D721Med (cell line): ENCODE data around the gene NKD2.

Experiments used
- DNase-seq: peaks from one replicate; pipeline ENCODE4 v3.0.0; 2011; ENCODE audit warnings: low spot score; ENCODE audit not compliant: insufficient read length
- FAIRE-seq: peaks from 2 replicates; lab custom pipeline; 2011; peaks lifted over from hg19 to GRCh38; lab: Jason Lieb, UNC
- CTCF ChIP-seq: IDR thresholded peaks from 2 replicates; pipeline ENCODE4 v1.5.1; 2012; ENCODE audit warnings: mild to moderate bottlenecking, control low read depth; ENCODE audit not compliant: insufficient read depth; ENCODE audit errors: missing control alignments

Gene NKD2

GRCh38 chr5:1083823-1084605, 75.4 kb downstream of the NKD2 start:
- no peak for DNase-seq
- no peak for FAIRE-seq
- TF ChIP-seq CTCF, result no peak

GRCh38 chr5:1085391-1085790, 76.8 kb downstream of the NKD2 start:
- DNase-seq (no peak), FAIRE-seq (no peak)
- no peak for TF ChIP-seq CTCF

- no peak for DNase-seq
- FAIRE-seq, result no peak
- no peak for TF ChIP-seq CTCF
Measured at GRCh38 chr5:1086137-1086536, 77.5 kb downstream of the NKD2 start.

- FAIRE-seq, result no peak
Measured at GRCh38 chr5:1086871-1087270, 78.3 kb downstream of the NKD2 start.

GRCh38 chr5:1087428-1087827, 78.8 kb downstream of the NKD2 start:
- TF ChIP-seq CTCF, result no peak
- DNase-seq (no peak), FAIRE-seq (no peak)

More at GRCh38 chr5:1086871-1087270, 78.3 kb downstream of the NKD2 start:
- TF ChIP-seq CTCF, result no peak
- no peak for DNase-seq

- DNase-seq (no peak), FAIRE-seq (no peak)
- TF ChIP-seq CTCF, result no peak
Measured at GRCh38 chr5:1088031-1088430, 79.4 kb downstream of the NKD2 start.
